GM13977 (cell line): Measurements from ENCODE around the gene RNFT2.

Experiments
- DNase-seq: peaks from one replicate; pipeline ENCODE4 v3.0.0; 2012; ENCODE audit warnings: low spot score
- CTCF ChIP-seq: IDR thresholded peaks from 2 replicates; pipeline ENCODE4 v1.5.1; 2012; ENCODE audit warnings: mild to moderate bottlenecking, control low read depth; ENCODE audit not compliant: insufficient read depth; ENCODE audit errors: extremely low read depth, missing control alignments
- in situ Hi-C: fragments of 300-500 bp; cut with MboI; formaldehyde crosslinking; loops from one replicate; pipeline ENCODE4 v1.12.0; 2022; ENCODE audit warnings: low sequenced_read_pairs, low pct_unique_long_range_greater_than_20kb, mixed read lengths, inconsistent platforms; ENCODE audit not compliant: unreplicated experiment

The RNFT2 gene

DNA sequence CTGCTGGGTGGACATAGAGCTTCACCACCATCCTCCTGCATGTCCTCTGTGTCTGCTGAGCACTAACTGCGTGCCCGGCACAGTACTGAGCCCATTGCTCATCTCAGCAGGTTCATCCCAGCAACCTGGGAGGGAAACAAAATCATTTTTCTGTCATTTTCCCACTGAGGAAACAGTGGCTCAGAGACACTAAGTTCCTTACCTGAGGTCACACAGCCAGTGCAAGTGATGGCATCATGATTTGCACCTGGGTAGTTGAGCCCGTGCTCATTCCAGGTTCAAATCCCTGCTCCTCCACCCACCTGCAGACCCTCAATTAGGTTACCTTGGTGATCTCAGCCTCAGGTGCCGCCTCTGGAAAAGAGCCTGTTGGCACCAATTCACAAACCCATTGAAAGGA, 23.4 kb downstream of the RNFT2 start:
- in situ Hi-C loops: no loop called here
- no peak for TF ChIP-seq CTCF
- DNase-seq: no peak

DNA sequence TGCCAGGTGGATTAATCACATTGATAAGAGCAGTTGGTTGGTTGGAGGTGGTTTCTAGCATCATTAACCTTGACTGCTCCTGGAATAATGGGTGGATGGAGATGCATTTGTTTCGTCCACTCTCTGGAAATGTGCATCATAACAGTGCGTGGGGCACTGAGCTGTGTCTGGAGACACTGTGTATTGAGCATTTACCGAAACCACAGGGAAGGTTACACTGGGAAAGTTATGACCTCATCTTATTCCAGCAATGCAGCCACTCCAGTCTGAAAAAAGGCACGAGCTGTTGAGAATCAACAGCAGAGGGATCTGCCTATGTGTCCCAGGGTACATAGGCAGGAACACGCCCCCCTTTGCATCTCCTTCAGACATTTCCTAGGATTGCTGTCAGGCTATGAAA, 27.2 kb downstream of the RNFT2 start:
- in situ Hi-C loops: no loop called here
- DNase-seq: no peak
- TF ChIP-seq CTCF: no peak

GRCh38 chr12:116766285-116766684, 28.2 kb downstream of the RNFT2 start:
- in situ Hi-C loops: no loop called here
- TF ChIP-seq CTCF: no peak
- no peak for DNase-seq

DNA sequence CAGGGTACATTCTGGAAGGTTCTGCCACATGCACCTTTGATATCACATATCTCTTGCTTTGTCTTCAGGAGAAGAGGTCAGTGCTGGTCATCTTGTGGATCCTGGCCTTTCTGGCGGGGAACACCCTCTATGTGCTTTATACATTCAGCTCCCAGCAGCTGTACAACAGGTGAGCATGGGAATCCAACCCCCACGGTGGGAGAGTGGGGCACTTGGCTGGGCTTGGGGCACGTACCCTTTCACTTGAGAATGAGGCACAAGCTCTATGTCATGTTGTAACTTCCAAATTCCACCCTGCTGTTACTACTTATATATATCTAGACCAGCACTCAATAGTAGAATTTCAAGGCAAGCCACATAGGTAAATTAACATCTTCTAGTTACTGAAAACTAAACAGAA, 28.6 kb downstream of the RNFT2 start:
- no peak for TF ChIP-seq CTCF
- in situ Hi-C loops: no loop called here
- no peak for DNase-seq

DNA sequence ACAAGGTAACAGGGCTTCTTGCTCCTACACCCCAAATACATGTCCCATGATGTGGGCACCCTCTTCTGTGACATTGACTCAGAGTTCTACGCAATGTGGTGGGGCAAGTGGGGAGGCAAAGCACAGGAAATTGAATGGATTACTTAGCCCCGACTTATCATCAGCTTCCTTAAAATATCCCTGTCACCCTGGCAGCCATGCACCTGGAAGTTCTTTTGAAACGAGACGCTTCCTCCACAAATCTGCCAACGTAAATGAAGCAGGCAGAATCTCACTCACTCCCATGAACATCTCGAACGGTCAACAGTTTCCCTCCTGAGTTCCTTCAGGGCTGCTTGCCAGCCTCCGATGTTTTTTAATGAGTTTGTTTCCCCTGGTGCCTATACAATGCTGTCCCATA, 33.5 kb downstream of the RNFT2 start:
- no peak for TF ChIP-seq CTCF
- in situ Hi-C loops: no loop called here

DNA sequence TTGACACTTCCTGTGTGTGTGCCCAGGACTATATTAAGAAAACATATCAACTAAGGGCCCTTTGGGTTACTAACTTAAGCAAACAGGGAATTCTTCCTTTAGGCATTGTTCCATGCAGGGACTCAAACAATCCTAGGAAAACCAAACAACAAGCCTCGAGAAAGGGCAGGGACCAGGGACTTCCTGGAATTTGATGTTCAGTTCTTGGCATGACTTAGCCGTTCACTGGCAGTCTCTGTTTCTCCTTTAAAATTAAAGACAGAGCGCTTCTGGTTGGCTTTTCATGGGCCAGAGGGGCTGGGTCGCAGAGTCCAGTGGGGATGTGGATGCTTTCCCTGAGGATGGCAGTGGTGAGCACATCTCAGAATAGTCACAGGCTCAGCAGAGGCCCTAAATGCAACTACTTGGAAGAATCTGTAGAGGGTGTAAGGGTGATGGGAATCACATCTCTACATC, 35.2 kb downstream of the RNFT2 start:
- in situ Hi-C loops: no loop called here
- DNase-seq: no peak
- no peak for TF ChIP-seq CTCF

More for the DNA sequence above, 33.5 kb downstream of the RNFT2 start:
- DNase-seq: no peak

GRCh38 chr12:116774020-116774419, 35.9 kb downstream of the RNFT2 start:
- no peak for TF ChIP-seq CTCF
- in situ Hi-C loops: no loop called here
- DNase-seq: no peak
